HG03135 (cell line): Measurements from ENCODE around the gene PLGRKT.
"Not testable (repeated sequence)": the region's sequence is repeated elsewhere in the genome, so short reads cannot be mapped to it uniquely, and the experiment has no call there.

Experiments
- ATAC-seq: cut with Tn5 transposase; IDR thresholded peaks from one replicate; pipeline ENCODE4 v1.9.1; 2021; ENCODE audit warnings: mild to moderate bottlenecking, moderate library complexity; ENCODE audit not compliant: unreplicated experiment

Gene PLGRKT

DNA sequence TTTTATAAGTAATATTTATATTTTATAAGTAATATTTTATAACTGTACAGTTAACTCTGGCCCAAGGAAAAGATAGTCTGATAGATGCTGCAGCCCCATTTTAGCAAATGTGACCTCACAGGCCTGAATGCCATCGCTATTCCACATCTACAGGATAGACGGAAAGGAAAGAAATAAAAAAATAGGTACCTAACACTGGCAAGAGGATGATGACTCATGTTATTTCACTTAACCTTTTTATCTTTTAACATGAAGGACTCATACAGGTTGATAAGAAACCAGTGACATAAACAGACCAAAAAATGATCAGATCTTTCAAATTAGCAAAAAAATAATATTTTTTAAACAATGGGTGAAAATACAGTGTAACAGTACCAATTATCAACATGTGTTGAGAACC lies 15.3 kb upstream of the PLGRKT start:
- no peak for ATAC-seq

- ATAC-seq = no peak
Measured at GRCh38 chr9:5452286-5452609, 14.5 kb upstream of the PLGRKT start.

GRCh38 chr9:5450359-5451091 lies 12.8 kb upstream of the PLGRKT start, which contains the start of gene CD274:
CD274 (plus strand) TSS chr9:5450542; CDS start chr9:5456114, 5,572 bp downstream.
- peak; percentile 67 for ATAC-seq

- ATAC-seq = no peak
Measured at GRCh38 chr9:5449521-5450358, 12.0 kb upstream of the PLGRKT start.

- no peak for ATAC-seq
Measured at GRCh38 chr9:5448461-5449435, 11.0 kb upstream of the PLGRKT start.

- ATAC-seq = no peak
Measured at GRCh38 chr9:5448016-5448415, 10.3 kb upstream of the PLGRKT start.

DNA sequence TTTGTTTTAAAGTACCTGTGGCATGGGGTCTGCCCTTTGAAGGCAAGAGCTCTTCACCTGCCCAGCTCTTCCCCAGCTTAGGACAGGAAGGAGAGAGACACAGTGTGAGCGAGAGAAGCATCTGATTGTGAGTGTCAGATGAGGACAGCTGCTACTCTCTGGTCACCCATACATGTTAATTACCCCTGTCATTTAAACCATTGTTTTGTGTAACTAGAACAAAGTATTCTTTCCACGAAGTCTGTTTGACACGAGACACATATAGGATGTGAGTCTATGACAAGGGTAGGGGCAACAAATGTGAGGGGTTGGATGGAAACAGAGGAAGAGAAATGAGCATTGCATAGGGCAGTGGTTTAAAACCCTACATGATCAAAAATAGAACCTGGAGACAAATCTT lies 9.6 kb upstream of the PLGRKT start:
- no peak for ATAC-seq

DNA sequence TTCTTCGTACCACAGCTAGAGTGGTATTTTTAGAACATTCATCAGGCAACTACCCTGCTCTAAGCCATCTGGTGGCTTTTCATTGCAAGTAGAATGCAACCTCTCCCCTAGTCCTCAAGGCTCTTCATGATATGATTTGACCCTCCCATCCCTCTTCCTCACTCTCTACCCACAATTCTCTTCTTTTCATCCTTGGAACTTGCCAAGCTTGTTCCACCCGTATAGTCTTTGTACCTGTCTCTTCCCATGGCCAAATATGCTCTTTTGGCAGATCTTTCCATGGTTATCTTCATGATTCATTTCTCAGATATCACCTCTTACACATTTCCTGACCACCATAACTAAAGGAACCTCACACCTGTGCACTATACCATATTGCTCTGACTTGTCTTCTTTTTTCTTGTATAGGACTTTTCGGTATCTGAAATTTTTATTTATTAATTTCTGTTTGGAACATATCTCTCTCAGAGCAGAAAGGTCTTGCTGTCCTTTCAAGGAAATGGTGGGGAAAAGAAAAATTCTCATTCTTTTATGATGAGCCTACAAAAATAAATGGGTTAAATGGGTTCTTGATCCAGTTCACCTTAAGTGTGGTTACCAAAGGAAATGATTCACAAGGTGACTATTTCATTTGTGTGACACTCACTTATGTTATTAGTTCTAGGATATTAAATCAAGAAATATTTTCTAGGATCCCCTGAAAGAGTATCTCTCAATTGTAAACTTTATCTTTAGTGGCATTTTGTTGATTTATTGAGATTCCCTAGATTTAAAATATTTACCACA lies 8.9 kb upstream of the PLGRKT start:
- ATAC-seq = no peak

DNA sequence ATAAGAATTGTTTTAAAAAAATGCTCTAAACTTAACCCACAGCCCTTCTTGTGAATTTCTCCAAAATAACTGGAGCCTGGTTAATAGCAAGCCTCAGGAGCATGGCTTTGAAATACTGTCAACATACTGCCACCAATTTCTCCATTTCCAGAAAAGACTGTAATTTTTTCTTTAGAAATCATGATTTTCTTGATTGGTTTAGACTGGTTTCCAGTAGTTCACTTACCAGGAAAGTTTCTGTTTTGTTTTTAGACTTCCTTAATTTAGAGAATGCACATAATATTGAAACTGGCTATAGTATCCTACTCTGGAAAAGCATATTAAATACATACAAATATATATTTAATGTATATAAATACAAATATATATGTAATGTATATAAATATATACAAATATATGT lies 8.2 kb upstream of the PLGRKT start:
- ATAC-seq = no peak

DNA sequence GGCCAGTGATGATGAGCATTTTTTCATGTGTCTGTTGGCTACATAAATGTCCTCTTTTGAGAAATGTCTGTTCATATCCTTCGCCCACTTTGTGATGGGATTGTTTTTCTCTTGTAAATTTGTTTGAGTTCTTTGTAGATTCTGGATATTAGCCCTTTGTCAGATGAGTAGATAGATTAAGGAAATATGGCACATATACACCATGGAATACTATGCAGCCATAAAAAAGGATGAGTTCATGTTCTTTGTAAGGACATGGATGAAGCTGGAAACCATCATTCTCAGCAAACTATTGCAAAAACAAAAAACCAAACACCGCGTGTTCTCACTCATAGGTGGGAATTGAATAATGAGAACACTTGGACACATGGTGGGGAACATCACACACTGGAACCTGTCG lies 7.4 kb upstream of the PLGRKT start:
- ATAC-seq = not testable (repeated sequence)

DNA sequence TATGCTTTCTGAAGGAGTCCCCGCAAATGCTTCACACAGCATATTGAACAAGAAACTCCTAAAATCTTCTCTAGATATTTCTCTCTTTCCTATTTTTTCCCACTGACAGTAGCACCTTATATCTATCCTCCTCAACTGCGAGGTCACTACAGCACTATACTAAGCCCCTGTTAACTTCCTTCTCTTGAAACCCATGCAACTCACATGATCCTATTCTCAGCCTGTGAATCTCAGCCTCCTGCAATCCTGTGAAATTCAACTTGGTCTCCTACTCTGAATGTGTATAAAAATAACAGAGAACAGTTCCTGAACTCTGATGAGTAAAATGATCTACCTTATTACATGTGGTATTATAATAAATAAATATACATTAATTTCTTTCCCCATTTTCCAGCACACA lies 6.1 kb upstream of the PLGRKT start:
- no peak for ATAC-seq

GRCh38 chr9:5442400-5443011 lies 4.8 kb upstream of the PLGRKT start:
- no peak for ATAC-seq

GRCh38 chr9:5441043-5441442 lies 3.3 kb upstream of the PLGRKT start:
- ATAC-seq = no peak

DNA sequence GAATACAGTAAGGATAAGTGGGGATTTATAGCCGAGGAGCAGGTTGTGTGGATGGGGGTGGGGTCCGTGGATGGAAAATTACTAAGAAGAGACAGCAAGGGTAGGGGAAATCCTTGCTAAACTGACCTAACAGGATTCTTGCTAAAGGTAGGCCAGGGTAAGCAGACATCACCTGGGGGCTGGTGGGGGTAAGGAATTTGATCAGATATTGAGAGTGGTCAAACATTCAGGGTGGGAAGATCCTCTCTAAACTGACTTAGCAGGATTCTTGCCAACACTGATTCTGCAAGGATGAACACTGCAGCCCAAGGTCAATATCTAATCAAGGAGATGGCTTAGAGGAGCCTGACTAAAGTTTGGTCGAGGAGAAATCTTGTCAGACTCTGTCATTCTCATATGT lies 2.7 kb upstream of the PLGRKT start:
- ATAC-seq = no peak

DNA sequence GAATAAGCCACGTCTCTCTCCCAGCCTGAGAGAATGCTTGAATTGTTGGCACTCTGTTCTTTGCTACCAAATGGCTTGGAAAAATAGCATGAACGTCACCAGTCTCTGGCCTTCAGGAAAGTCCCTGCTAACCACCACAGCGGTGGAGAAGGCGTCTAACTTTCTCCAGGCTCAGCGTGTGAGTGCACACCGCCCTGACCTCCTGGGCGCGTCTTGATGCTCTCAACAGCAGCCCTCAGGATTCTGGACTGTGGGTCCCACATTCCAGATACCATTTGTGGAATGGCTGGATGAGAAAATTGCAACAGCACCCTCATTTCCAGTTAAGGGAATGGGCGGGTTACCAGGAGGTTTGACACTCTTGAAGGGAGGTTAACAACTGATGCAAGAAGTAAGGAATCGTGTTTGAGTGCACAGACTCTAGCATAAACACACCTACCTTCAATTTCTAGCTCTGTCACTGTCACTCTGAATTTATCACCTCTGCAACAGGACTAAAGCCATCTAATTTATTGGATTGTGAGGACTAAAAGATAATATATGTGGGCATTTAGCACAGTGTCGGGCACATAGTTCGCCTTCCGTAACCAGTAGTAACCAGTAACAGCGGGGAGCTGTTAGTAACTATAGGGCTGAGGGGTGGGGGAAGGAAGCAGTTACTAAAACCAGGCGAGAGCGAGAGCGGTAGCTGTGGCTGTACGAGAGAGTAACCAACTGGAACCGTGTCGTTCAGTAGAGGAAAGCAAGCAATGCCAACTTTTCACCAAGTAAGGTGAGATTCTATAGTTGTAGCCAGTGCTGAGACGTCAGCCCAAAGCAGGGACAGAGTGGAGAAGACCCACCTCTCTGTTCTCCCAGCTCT lies 807 bp upstream of the PLGRKT start:
- peak; percentile 63 for ATAC-seq

- ATAC-seq = no peak
Measured at GRCh38 chr9:5436441-5436840, 1.3 kb downstream of the PLGRKT start.

DNA sequence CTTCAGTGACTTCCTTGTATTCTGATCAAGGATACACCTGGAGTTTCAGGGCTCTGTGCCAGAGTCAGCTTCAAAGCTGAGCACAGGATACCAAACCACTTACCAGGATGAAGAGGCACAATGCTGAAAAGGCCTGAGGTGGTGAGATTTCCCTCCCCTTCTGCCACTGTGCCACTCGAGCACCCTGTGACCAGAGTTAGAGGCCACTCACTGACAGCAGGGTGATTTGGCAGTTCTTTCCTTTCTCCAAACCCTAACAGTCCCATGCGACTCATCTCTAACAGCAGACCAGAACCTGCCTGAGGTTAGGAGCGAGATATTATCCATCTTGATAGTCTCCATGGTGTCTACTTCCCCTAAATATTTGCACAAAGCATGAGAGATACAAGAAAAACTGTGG lies 1.8 kb downstream of the PLGRKT start:
- ATAC-seq = no peak

GRCh38 chr9:5433841-5434810 lies 3.6 kb downstream of the PLGRKT start:
- not testable (repeated sequence) for ATAC-seq
